Raji (cell line): ENCODE results near the gene DENND1C.

ENCODE experiments used
- POLR2A ChIP-seq: IDR thresholded peaks from 2 replicates; pipeline ENCODE4 v1.6.1; 2011; ENCODE audit warnings: low read depth, low read length, control low read depth; ENCODE audit not compliant: insufficient read depth

The DENND1C gene

GRCh38 chr19:6495947-6496346, 14.4 kb upstream of the DENND1C start:
- TF ChIP-seq POLR2A: no peak

DNA sequence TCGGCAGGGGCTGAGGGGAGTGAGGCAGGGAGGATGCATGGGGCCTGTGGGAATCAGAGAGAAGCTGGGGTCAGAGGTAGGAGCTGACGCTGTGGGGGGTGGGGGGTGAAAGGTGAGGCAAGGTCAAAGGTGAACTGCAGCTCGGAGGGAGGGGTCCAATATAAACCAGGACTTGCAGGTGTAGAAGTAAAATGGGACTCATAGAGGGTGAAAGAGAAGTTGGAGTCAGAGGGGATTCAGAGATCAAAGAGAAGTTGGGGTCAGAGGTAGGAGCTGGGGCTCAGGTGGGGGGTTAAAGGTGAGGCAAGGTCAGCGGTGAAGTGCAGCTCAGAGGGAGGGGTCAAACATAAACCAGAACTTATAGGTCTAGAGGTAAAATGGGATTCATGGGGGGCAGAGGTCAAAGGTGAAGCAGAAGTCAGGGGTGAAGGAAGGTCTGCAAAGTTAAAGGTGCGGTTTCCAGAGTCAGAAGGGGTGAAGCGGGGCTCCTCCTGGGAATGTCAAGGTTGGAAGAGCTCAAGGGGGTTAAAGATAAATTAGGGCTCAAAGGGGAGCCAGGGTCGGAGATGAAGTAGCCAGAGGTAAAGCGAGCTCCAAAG, 12.9 kb upstream of the DENND1C start:
- TF ChIP-seq POLR2A: no peak

GRCh38 chr19:6491802-6492592, 10.4 kb upstream of the DENND1C start:
- TF ChIP-seq POLR2A: no peak

GRCh38 chr19:6490134-6490533, 8.5 kb upstream of the DENND1C start:
- no peak for TF ChIP-seq POLR2A

DNA sequence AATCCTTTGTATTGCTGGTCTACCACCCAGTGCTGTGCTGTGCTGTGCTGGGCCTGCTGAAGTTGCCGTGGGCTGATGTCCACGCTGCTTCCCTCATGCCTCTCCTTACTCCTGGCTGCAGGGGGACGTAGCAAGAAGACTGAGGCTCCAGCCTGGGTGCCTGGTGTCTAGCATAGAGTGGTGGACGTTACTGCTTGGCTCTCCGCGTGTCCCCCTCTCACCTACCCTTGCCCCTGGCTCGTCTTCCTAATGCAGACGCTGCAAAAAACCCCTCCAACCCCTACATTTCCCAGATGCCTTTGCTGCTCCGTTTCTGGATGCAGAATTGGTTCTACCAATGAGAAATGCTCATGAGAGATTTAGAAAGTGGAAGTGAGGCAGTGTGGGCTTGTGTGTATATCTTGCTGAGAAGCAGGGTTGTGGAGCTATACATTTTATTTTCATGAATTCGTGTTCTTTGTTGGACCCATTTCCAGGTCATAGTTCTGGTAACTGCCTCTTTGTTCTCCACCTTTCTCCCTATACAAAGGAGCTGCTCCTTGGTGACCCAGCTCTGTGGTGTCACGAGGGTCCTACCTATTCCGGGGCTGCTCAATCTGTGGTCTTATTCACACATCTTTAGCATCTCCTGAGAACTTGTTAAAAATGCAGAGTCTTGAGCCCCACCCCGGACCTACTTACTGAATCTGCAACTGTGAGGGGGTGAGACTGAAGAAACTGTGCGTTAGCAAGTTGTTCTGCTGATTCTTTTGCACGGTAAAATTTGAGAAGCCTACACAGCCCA, 7.9 kb upstream of the DENND1C start:
- TF ChIP-seq POLR2A: peak; percentile 70

DNA sequence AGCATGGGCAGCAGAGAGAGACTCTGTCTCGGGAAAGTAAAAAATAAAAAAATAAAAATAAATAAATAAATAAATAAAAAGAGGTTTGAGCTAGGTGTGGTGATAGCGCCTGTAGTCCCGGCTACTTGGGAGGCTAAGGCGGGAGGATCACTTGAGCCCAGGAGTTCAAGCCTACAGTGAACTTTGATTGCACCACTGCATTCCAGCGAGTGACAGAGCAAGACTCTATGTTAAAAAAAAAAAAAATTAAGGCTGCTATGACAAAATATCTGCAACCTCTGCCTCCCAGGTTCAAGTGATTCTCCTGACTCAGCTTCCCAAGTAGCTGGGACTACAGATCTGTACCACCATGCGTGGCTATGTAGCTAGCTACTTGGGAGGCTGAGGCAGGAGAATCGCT, 3.2 kb upstream of the DENND1C start:
- TF ChIP-seq POLR2A: no peak

- TF ChIP-seq POLR2A: no peak
Measured at GRCh38 chr19:6484230-6484629, 2.6 kb upstream of the DENND1C start.

GRCh38 chr19:6483235-6483634, 1.6 kb upstream of the DENND1C start:
- no peak for TF ChIP-seq POLR2A

DNA sequence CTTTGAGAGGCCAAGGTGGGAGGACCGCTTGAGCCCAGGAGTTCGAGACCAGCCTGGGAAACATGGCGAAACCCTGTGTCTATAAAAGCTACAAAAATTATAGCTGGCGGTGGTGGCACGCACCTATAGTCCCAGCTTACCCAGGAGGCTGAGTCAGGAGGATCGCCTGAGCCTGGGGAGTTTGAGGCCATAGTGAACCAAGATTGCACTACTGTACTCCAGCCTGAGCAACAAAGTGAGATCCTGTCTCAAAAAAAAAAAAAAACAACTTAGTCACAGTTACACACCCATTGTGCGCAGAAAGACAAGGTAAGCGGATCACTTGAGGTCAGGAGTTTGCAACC, 728 bp upstream of the DENND1C start:
- no peak for TF ChIP-seq POLR2A

DNA sequence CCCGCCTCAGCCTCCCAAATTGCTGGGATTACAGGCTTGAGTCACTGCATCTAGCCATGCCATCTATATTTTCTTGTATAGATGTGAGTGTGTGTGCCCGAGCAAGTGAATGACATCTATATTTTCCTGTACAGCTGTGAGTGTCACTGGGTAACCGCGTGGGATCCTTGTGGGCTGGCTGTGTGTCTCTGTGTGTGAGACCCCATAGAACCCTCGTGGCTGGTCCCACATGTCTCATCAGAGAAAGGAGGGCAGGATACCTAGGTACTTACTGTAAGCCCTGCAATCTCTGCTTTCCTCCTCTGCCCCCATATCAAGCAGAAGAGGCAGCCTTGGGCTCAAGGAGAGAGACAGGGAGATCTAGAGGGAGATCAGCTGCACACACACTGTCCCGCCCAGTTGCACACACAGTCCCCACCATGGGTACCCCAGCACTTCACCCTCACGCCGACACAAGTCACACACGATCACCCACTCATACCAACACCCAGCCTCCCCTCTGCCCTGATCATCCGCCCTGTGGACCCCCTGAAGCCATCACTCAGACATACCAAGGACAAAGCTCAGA, 655 bp downstream of the DENND1C start:
- no peak; the same call in 1 of the 2 replicates for TF ChIP-seq POLR2A

DNA sequence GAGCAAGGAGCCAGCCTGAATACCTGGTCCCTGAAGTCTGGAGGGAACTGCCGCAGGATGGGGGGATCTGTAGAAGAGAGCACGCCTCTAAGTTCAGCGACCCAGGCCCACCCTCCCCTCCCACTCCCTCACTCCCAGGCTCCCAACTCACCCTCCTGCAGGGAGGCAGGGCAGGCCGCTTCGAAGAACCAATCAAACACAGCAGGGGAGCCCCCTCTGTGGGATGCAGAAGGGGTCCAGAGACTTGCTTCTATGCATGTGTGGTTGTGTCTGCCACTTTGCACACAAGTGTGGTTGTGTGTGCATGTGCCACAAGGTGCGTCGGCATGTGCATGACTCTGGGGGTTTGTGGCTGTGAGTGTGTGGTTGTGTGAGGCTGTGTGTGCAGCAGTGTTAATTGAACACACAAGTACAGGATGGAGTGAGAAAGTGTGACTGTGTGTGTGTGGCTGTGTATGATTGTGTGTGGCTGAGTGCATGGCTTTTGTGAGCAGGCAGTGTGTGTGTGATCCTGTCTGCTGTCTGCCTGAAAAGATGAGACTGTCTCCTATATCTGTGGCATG, 1.7 kb downstream of the DENND1C start:
- 0 out of 2 replicates have a peak, but pooled peaks have one; percentile 16 for TF ChIP-seq POLR2A

DNA sequence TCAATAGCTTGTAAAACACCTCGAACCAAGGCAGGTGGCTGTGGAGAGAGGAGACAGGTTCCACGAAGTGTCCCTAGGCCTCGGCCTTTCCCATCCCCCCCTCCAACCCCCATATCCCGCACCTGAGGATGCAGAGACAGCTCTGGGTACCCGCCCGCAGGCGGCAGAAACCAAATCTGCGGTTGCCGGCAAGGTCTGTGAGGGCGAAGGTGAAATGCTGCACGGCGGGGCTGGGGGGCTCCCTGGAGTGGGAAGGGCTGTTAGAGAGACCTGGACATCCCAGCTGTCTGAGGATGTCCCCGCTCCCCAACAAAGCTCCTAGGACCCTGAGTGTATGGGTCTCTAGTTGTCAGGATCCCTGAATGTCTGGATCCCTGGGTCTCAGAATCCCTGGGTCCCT, 2.8 kb downstream of the DENND1C start:
- TF ChIP-seq POLR2A: no peak

DNA sequence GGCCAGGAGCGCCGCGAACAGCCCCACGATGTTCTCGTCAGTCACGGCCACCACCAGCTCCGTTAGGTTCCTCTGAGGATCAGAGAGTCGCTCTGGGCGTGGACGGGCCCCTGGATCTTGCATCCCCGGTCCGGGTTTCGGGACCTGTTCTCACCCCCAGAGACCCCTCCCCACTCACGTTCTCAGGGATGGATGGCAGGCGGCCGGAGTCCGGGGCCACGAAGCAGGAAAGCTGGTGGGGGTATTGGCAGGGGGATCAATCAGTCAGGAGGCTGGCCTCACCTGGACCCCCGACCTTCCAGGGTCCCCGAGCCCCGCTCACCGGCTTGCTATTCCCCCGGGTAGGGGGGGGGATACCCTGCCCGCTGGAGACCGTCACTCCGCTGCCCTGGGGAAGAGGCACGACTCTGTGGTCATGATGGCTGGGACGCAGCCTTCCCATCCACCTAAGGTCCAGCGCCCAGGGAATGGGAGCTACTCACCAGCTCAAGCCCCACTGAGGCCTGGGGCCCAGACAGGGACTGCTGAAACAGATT, 4.6 kb downstream of the DENND1C start:
- no peak for TF ChIP-seq POLR2A

- TF ChIP-seq POLR2A: no peak
Measured at GRCh38 chr19:6476155-6476895, 5.3 kb downstream of the DENND1C start.

- no peak for TF ChIP-seq POLR2A
Measured at GRCh38 chr19:6475321-6476108, 6.1 kb downstream of the DENND1C start.
